ENCODE data around the gene CIT.

CIT gene

GRCh38 chr12:119859241-119859640, 17.9 kb downstream of the CIT start:
- no peak for DNase-seq (ENCODE audit: low read depth in 2 of 2)

GRCh38 chr12:119857041-119857591, 20.0 kb downstream of the CIT start:
- DNase-seq (ENCODE audit: low read depth in 2 of 2) = no peak

- no peak for DNase-seq (ENCODE audit: low read depth in 2 of 2)
These were observed 26.8 kb downstream of the CIT start for GRCh38 chr12:119850330-119850729.

- no peak for DNase-seq (ENCODE audit: low read depth in 2 of 2)
These were observed 34.0 kb downstream of the CIT start for GRCh38 chr12:119843100-119843499.

GRCh38 chr12:119842380-119842779, 34.7 kb downstream of the CIT start:
- DNase-seq (ENCODE audit: low read depth in 2 of 2) = no peak

GRCh38 chr12:119841433-119842210, 35.5 kb downstream of the CIT start:
- DNase-seq (ENCODE audit: low read depth in 2 of 2) = no peak

- DNase-seq (ENCODE audit: low read depth in 2 of 2) = no peak
These were observed 36.5 kb downstream of the CIT start for GRCh38 chr12:119840582-119840981.

- no peak for DNase-seq (ENCODE audit: low read depth in 2 of 2)
These were observed 37.0 kb downstream of the CIT start for GRCh38 chr12:119840168-119840567.

- DNase-seq (ENCODE audit: low read depth in 2 of 2) = no peak
These were observed 38.1 kb downstream of the CIT start for GRCh38 chr12:119838826-119839600.

- DNase-seq (ENCODE audit: low read depth in 2 of 2) = no peak
These were observed 40.3 kb downstream of the CIT start for GRCh38 chr12:119836781-119837180.

- DNase-seq (ENCODE audit: low read depth in 2 of 2) = no peak
These were observed 42.1 kb downstream of the CIT start for GRCh38 chr12:119835068-119835467.

GRCh38 chr12:119829439-119829838, 47.7 kb downstream of the CIT start:
- no peak for DNase-seq (ENCODE audit: low read depth in 2 of 2)

- DNase-seq (ENCODE audit: low read depth in 2 of 2) = no peak
These were observed 48.8 kb downstream of the CIT start for GRCh38 chr12:119828300-119828699.

- no peak for DNase-seq (ENCODE audit: low read depth in 2 of 2)
These were observed 49.4 kb downstream of the CIT start for GRCh38 chr12:119827760-119828159.

GRCh38 chr12:119826661-119827445, 50.3 kb downstream of the CIT start:
- DNase-seq (ENCODE audit: low read depth in 2 of 2) = no peak

GRCh38 chr12:119825262-119825661, 51.9 kb downstream of the CIT start:
- no peak for DNase-seq (ENCODE audit: low read depth in 2 of 2)

- no peak for DNase-seq (ENCODE audit: low read depth in 2 of 2)
These were observed 55.1 kb downstream of the CIT start for GRCh38 chr12:119822046-119822445.

GRCh38 chr12:119819322-119819721, 57.8 kb downstream of the CIT start:
- no peak for DNase-seq (ENCODE audit: low read depth in 2 of 2)

- no peak for DNase-seq (ENCODE audit: low read depth in 2 of 2)
These were observed 59.4 kb downstream of the CIT start for GRCh38 chr12:119817546-119818343.

GRCh38 chr12:119809023-119809422, 68.1 kb downstream of the CIT start:
- no peak for DNase-seq (ENCODE audit: low read depth in 2 of 2)

- no peak for DNase-seq (ENCODE audit: low read depth in 2 of 2)
These were observed 68.7 kb downstream of the CIT start for GRCh38 chr12:119808441-119808840.

Data from stimulated activated CD4-positive, alpha-beta T cell treated with anti-CD3 and anti-CD28 coated beads, Interleukin-4, amount 100 ng/mL, for 48 hours (primary cell).